Measurements from ENCODE around the gene FZD2. TPM values are rescaled to one million over a fixed set of nuclear protein-coding genes. Genes with fewer than 3 reads are reported as not detected.

FZD2 gene
- total and polyA plus RNA-seq, 9 of the 15 experiments (the other 6 are each of a cell fraction or from before 2014, with no cell fraction given), result 0.03 to 4.5 (median 1.1) TPM; not detected in 1

DNA sequence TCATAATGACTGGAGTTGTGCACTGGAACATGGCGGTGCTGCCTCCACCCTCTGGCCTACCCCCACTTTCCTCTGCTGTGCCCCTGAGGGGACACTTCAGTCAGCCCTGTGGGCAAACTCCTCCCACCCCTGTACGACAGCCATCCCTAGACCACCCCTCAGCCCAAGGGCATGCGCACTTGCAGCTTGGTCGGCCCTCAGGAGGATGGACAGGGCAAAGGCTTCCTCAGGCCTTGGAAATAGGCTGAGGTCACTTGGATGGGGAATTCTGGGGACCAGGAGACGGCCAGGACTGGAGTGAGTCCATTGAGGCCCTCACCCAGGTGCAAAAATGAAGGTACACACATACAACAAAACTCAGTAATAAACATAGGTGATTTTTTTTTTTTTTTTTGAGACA lies 41.0 kb downstream of the FZD2 start:
- FAIRE-seq (no peak), DNase-seq (ENCODE audit: extremely low read depth in 1 of 4, low spot score in 3 of 4) (no peak), ATAC-seq (no peak)
- ChIA-PET CTCF (ENCODE audit: low intra/inter-chr PET ratio) (no interaction called here), POLR2A (no interaction called here)
- Histone ChIP-seq H3K9ac (ENCODE audit: insufficient read depth in 1 of 2, low read depth in 2 of 2, low read length in 2 of 2) (no peak overlapping the region), H3K27ac (ENCODE audit: extremely low read depth, low read depth, low read length) (no peak overlapping the region), H3K27me3 (ENCODE audit: control insufficient read depth in 2 of 2, insufficient read depth in 2 of 2, low read length in 2 of 2) (peaks cover 14 to 53% of the 10 kb centered on the region in 2 experiments; a peak in 4 of 5 replicates), H3K36me3 (ENCODE audit: control insufficient read depth, insufficient read depth, low read length) (no peaks in the 10 kb centered on the region), H3K9me1 (ENCODE audit: control insufficient read depth, insufficient read depth, low read length) (no peaks in the 10 kb centered on the region), H3K4me2 (ENCODE audit: insufficient read depth, low read length) (no peak overlapping the region), H2AFZ (ENCODE audit: low read depth, low read length) (no peak overlapping the region), H3K9me3 (replicated peaks; ENCODE audit: control insufficient read depth, insufficient read depth, low read depth, low read length) (no peaks in the 10 kb centered on the region), H3K4me1 (replicated peaks in 1 of 2; ENCODE audit: control insufficient read depth in 2 of 2, insufficient read depth in 2 of 2, low read length in 2 of 2) (no peaks in the 10 kb centered on the region), H4K20me1 (replicated peaks; ENCODE audit: control insufficient read depth, insufficient read depth, low read length) (no peaks in the 10 kb centered on the region; the same call in 1 of the 2 replicates), H3K4me3 (no peak overlapping the region), H3K79me2 (ENCODE audit: control insufficient read depth, insufficient read depth, low read length) (no peaks in the 10 kb centered on the region)
- in situ Hi-C loops (cut with MboI) (no loop called here), intact Hi-C loops (cut with micrococcal nuclease) (no loop called here)
- TF ChIP-seq NR3C1 (CRISPR knock-in tag; IDR thresholded peaks at IDR 0.05) (no peak), SUPT5H (IDR thresholded peaks at IDR 0.05) (no peak), HDAC1 (IDR thresholded peaks at IDR 0.05) (no peak), MTA2 (IDR thresholded peaks at IDR 0.05; ENCODE audit: low read depth) (no peak), ZKSCAN8 (CRISPR knock-in tag; IDR thresholded peaks at IDR 0.05) (no peak), JUN (IDR thresholded peaks at IDR 0.05; ENCODE audit: borderline replicate concordance, low read depth, low read length) (no peak), JUN (CRISPR knock-in tag; IDR thresholded peaks at IDR 0.05; ENCODE audit: borderline replicate concordance) (no peak), NRF1 (conservative IDR thresholded peaks at IDR 0.05 in 1 of 2, IDR thresholded peaks at IDR 0.05 in 1 of 2) (0 out of 4 replicates have a peak, but pooled peaks of 1 of the 2 experiments have one; percentile 19)
- TF ChIP-seq, protein P1, sequence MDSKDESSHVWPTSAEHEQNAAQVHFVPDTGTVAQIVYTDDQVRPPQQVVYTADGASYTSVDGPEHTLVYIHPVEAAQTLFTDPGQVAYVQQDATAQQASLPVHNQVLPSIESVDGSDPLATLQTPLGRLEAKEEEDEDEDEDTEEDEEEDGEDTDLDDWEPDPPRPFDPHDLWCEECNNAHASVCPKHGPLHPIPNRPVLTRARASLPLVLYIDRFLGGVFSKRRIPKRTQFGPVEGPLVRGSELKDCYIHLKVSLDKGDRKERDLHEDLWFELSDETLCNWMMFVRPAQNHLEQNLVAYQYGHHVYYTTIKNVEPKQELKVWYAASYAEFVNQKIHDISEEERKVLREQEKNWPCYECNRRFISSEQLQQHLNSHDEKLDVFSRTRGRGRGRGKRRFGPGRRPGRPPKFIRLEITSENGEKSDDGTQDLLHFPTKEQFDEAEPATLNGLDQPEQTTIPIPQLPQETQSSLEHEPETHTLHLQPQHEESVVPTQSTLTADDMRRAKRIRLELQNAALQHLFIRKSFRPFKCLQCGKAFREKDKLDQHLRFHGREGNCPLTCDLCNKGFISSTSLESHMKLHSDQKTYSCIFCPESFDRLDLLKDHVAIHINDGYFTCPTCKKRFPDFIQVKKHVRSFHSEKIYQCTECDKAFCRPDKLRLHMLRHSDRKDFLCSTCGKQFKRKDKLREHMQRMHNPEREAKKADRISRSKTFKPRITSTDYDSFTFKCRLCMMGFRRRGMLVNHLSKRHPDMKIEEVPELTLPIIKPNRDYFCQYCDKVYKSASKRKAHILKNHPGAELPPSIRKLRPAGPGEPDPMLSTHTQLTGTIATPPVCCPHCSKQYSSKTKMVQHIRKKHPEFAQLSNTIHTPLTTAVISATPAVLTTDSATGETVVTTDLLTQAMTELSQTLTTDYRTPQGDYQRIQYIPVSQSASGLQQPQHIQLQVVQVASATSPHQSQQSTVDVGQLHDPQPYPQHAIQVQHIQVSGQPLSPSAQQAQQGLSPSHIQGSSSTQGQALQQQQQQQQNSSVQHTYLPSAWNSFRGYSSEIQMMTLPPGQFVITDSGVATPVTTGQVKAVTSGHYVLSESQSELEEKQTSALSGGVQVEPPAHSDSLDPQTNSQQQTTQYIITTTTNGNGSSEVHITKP (IDR thresholded peaks at IDR 0.05; ENCODE audit: partially characterized antibody), result no peak
- BruUV-seq (replicated peaks), result no TSS peak
- 23% methylated on average over 5 of the region's 5 CpGs for WGBS (ENCODE audit: insufficient coverage, low coverage, missing lambda C conversion rate)

Data from K562 (cell line).